CD4-positive, alpha-beta T cell treated with Interleukin-4 for 4 hours (primary cell): ENCODE measurements around the gene RELN.

ENCODE experiments used
- DNase-seq: peaks from one replicate; pipeline ENCODE4 v3.0.0-alpha.2; 2020

The RELN gene

GRCh38 chr7:103445228-103446048 lies 544.0 kb downstream of the RELN start:
- DNase-seq = no peak

GRCh38 chr7:103439661-103440060 lies 549.8 kb downstream of the RELN start:
- DNase-seq = no peak

GRCh38 chr7:103437623-103438022 lies 551.8 kb downstream of the RELN start:
- DNase-seq = no peak

- no peak for DNase-seq
These were observed 556.7 kb downstream of the RELN start for GRCh38 chr7:103432712-103433111.

GRCh38 chr7:103425177-103425576 lies 564.3 kb downstream of the RELN start:
- DNase-seq = no peak

GRCh38 chr7:103423467-103424179 lies 565.8 kb downstream of the RELN start:
- DNase-seq = no peak
